SK-N-SH (cell line): ENCODE results near the gene SLC16A12. TPM values are rescaled to one million over a fixed set of nuclear protein-coding genes. Genes with fewer than 3 reads are reported as not detected.

Experiments
- CTCF ChIA-PET: fragments of 300-600, 350-600 bp; formaldehyde crosslinking; extraction: SDS; loops from one replicate; lab custom pipeline; 2021; lab: Yijun Ruan, JAX
- POLR2A ChIA-PET: fragments of 350-600 bp; sonication (Branson Sonifier 250); formaldehyde crosslinking; extraction: SDS; loops from one replicate; lab custom pipeline; 2020; ENCODE audit warnings: antibody characterized with exemption, inconsistent platforms; lab: Yijun Ruan, JAX
- DNase-seq: peaks from one replicate; pipeline ENCODE4 v3.0.0; 2012
- H2AFZ ChIP-seq: fragments of 200-600 bp; sonication (generic); 2 replicates; pipeline ENCODE4 v1.8.1; 2016; ENCODE audit warnings: antibody characterized with exemption, mild to moderate bottlenecking, low read depth
- H3F3A ChIP-seq: fragments of 200-600 bp; sonication (generic); replicated peaks from 2 replicates; pipeline ENCODE3; 2016; ENCODE audit warnings: antibody characterized with exemption, mild to moderate bottlenecking; ENCODE audit not compliant: insufficient read depth
- H3K27ac ChIP-seq, 2 experiments: fragments of 200-500 bp in 1 of 2; fragments of 200-600 bp in 1 of 2; sonication (Bioruptor generic) in 1 of 2; sonication (generic), shearing (Covaris generic) in 1 of 2; 2 replicates each; pipeline versions ENCODE4 v1.5.1 to v1.6.1; 2014 to 2016; ENCODE audit warnings: low read depth in 2 of 2, inconsistent platforms in 1 of 2, low read length in 1 of 2, mild to moderate bottlenecking in 1 of 2, mixed read lengths in 1 of 2
- H3K27me3 ChIP-seq: fragments of 200-600 bp; sonication (generic), shearing (Covaris generic); 2 replicates; pipeline ENCODE4 v1.6.1; 2016; ENCODE audit warnings: mixed run types; ENCODE audit not compliant: insufficient read depth
- H3K36me3 ChIP-seq, 2 experiments: fragments of 200-500 bp in 1 of 2; fragments of 200-600 bp in 1 of 2; sonication (Bioruptor generic) in 1 of 2; sonication (generic) in 1 of 2; replicated peaks in 1 of 2; 2 replicates each; pipeline versions ENCODE3 to v1.5.1; 2014 to 2016; ENCODE audit warnings: low read length in 1 of 2, mild to moderate bottlenecking in 1 of 2; ENCODE audit not compliant: insufficient read depth in 2 of 2, control insufficient read depth in 1 of 2
- H3K4me1 ChIP-seq, 2 experiments: fragments of 200-500 bp in 1 of 2; fragments of 200-600 bp in 1 of 2; sonication (Bioruptor generic) in 1 of 2; sonication (generic), shearing (Covaris generic) in 1 of 2; 2 replicates each; pipeline versions ENCODE4 v1.5.1 to v1.6.1; 2014 to 2016; ENCODE audit warnings: low read depth in 1 of 2, low read length in 1 of 2, mixed run types in 1 of 2; ENCODE audit not compliant: insufficient read depth in 2 of 2, control insufficient read depth in 1 of 2
- H3K4me2 ChIP-seq: fragments of 200-600 bp; sonication (generic), shearing (Covaris generic); 2 replicates; pipeline ENCODE4 v1.6.1; 2017; ENCODE audit warnings: mixed run types
- H3K4me3 ChIP-seq, 2 experiments: fragments of 200-500 bp in 1 of 2; fragments of 200-600 bp in 1 of 2; sonication (Bioruptor generic) in 1 of 2; sonication (generic), shearing (Covaris generic) in 1 of 2; 2 replicates each; pipeline versions ENCODE4 v1.5.1 to v1.8.1; 2014 to 2016; ENCODE audit warnings: low read depth in 2 of 2, inconsistent platforms in 1 of 2, low read length in 1 of 2, mild to moderate bottlenecking in 1 of 2, mixed read lengths in 1 of 2, moderate library complexity in 1 of 2
- H3K79me2 ChIP-seq: fragments of 200-600 bp; sonication (generic); 2 replicates; pipeline ENCODE4 v1.8.1; 2017; ENCODE audit warnings: mild to moderate bottlenecking; ENCODE audit not compliant: insufficient read depth
- H3K9ac ChIP-seq: fragments of 200-600 bp; sonication (generic); 2 replicates; pipeline ENCODE4 v1.6.1; 2017; ENCODE audit warnings: mixed run types
- H3K9me2 ChIP-seq: fragments of 200-600 bp; sonication (generic); 2 replicates; pipeline ENCODE4 v1.6.1; 2017; ENCODE audit warnings: mixed run types
- H3K9me3 ChIP-seq: fragments of 200-600 bp; sonication (generic); 2 replicates; pipeline ENCODE4 v1.6.1; 2017; ENCODE audit warnings: mixed run types, mild to moderate bottlenecking, moderate library complexity
- H4K20me1 ChIP-seq: fragments of 200-600 bp; sonication (generic); 2 replicates; pipeline ENCODE4 v1.6.1; 2017; ENCODE audit warnings: mild to moderate bottlenecking, mixed run types; ENCODE audit not compliant: insufficient read depth
- EP300 ChIP-seq, 2 experiments: IDR thresholded peaks; 2 replicates each; pipeline versions ENCODE4 v1.4.0 to v1.6.1; 2012; ENCODE audit warnings: borderline replicate concordance in 1 of 2, low read depth in 1 of 2, low read length in 1 of 2
- EZH2phosphoT487 ChIP-seq: fragments of 200-600 bp; sonication (generic); IDR thresholded peaks from 2 replicates; pipeline ENCODE4 v1.6.1; 2017; ENCODE audit warnings: low read depth, mixed run types, mild to moderate bottlenecking, antibody characterized with exemption, moderate library complexity, borderline replicate concordance
- FOSL2 ChIP-seq: IDR thresholded peaks from 2 replicates; pipeline ENCODE4 v1.4.0; 2012; ENCODE audit warnings: low read depth, mild to moderate bottlenecking, moderate library complexity, borderline replicate concordance
- FOXJ3 ChIP-seq: sonication (generic); formaldehyde crosslinking; IDR thresholded peaks from 2 replicates; pipeline ENCODE4 v1.5.1; 2020; ENCODE audit warnings: mild to moderate bottlenecking, missing genetic modification reagents
- FOXM1 ChIP-seq: IDR thresholded peaks from 2 replicates; pipeline ENCODE4 v1.4.0; 2012; ENCODE audit warnings: low read depth, mild to moderate bottlenecking
- GABPA ChIP-seq: IDR thresholded peaks from 2 replicates; pipeline ENCODE4 v1.4.0; 2012; ENCODE audit warnings: low read depth, mild to moderate bottlenecking
- GATA2 ChIP-seq: sonication (generic); formaldehyde crosslinking; IDR thresholded peaks from 2 replicates; pipeline ENCODE4 v1.5.0; 2020; ENCODE audit warnings: mild to moderate bottlenecking, missing genetic modification reagents
- JUND ChIP-seq: IDR thresholded peaks from 2 replicates; pipeline ENCODE4 v1.4.0; 2012
- MEF2A ChIP-seq: IDR thresholded peaks from 2 replicates; pipeline ENCODE4 v1.4.0; 2012; ENCODE audit warnings: low read depth, borderline replicate concordance
- MXI1 ChIP-seq: IDR thresholded peaks from 2 replicates; pipeline ENCODE4 v1.6.1; 2012; ENCODE audit warnings: mild to moderate bottlenecking, low read depth, low read length, improper control_type of control experiment
- NFIC ChIP-seq: IDR thresholded peaks from 2 replicates; pipeline ENCODE4 v1.4.0; 2012; ENCODE audit warnings: borderline replicate concordance
- RAD21 ChIP-seq: IDR thresholded peaks from 2 replicates; pipeline ENCODE4 v1.6.1; 2012; ENCODE audit warnings: mild to moderate bottlenecking, low read length
- RCOR1 ChIP-seq: fragments of 150-350 bp; IDR thresholded peaks from 2 replicates; pipeline ENCODE4 v1.6.1; 2017; ENCODE audit warnings: antibody characterized with exemption, low read length
- RFX5 ChIP-seq: IDR thresholded peaks from 2 replicates; pipeline ENCODE4 v1.6.1; 2012; ENCODE audit warnings: mild to moderate bottlenecking, improper control_type of control experiment, low read length
- RXRA ChIP-seq: IDR thresholded peaks from 2 replicates; pipeline ENCODE4 v1.4.0; 2012; ENCODE audit warnings: low read depth, mild to moderate bottlenecking, borderline replicate concordance
- SIN3A ChIP-seq: IDR thresholded peaks from 2 replicates; pipeline ENCODE4 v1.6.1; 2012; ENCODE audit warnings: low read depth, mild to moderate bottlenecking, low read length, moderate library complexity, borderline replicate concordance
- SMC3 ChIP-seq: IDR thresholded peaks from 2 replicates; pipeline ENCODE4 v1.6.1; 2012; ENCODE audit warnings: low read depth, low read length, improper control_type of control experiment
- TCF12 ChIP-seq: IDR thresholded peaks from 2 replicates; pipeline ENCODE4 v1.4.0; 2012
- TEAD4 ChIP-seq: IDR thresholded peaks from 2 replicates; pipeline ENCODE4 v1.4.0; 2012; ENCODE audit warnings: mild to moderate bottlenecking, borderline replicate concordance; ENCODE audit not compliant: insufficient read depth
- YY1 ChIP-seq: IDR thresholded peaks from 2 replicates; pipeline ENCODE4 v1.4.0; 2012; ENCODE audit warnings: low read depth, mild to moderate bottlenecking
- WGBS: methylation state at CpG from one replicate; pipeline ENCODE4 v1.1.6; 2017; ENCODE audit warnings: low lambda C conversion rate; 5-methylcytosine and 5-hydroxymethylcytosine counted together
- polyA plus RNA-seq, 3 experiments: library from polyadenylated mRNA; depleted of rRNA; stranded (reverse); fragments of >200 nt; gene quantifications; 2 replicates each; pipeline ENCODE4 v1.2.3, GENCODE V29; 2012
- TF ChIP-seq, protein P1 (sequence below): IDR thresholded peaks from 2 replicates; pipeline ENCODE4 v1.4.0; 2012; ENCODE audit warnings: low read depth, borderline replicate concordance
- TF ChIP-seq, protein P2 (sequence below): fragments of 200-600 bp; sonication (generic); IDR thresholded peaks from 2 replicates; pipeline ENCODE4 v1.6.1; 2017; ENCODE audit warnings: antibody characterized with exemption, mild to moderate bottlenecking, moderate library complexity
- TF ChIP-seq, protein P3 (sequence below): IDR thresholded peaks from 2 replicates; pipeline ENCODE4 v1.6.1; 2012; ENCODE audit warnings: mild to moderate bottlenecking, low read depth, low read length, moderate library complexity
- TF ChIP-seq, protein P4 (sequence below): IDR thresholded peaks from 2 replicates; pipeline ENCODE4 v1.4.0; 2012; ENCODE audit warnings: low read depth
- TF ChIP-seq, protein P5 (sequence below): fragments of 150-350 bp; IDR thresholded peaks from 2 replicates; pipeline ENCODE4 v1.6.1; 2016; ENCODE audit warnings: mild to moderate bottlenecking, low read depth, low read length
- TF ChIP-seq, protein P6 (sequence below): IDR thresholded peaks from 2 replicates; pipeline ENCODE4; 2012

The SLC16A12 gene
- polyA plus RNA-seq, 1 of the 3 experiments (the other 2 are of a cell fraction): 0.13 TPM

DNA sequence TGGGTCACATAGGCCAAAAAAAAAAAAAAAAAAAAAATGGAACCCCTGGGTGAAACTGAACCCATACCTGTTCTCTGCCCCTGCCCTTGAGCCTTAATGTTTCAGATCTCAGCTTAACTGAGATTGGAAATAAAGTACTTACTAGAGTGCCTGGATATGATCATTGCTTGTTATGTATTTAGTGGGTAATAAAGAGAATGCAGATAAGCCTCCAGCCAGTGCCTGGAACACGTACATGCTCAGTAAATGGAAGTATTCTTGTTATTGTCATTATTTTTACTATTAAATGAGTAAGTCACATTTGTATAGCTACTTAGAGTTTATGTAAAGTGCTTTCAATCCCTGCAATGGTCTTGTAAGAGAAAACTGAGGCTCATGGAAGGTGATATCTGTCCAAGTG lies 14.7 kb downstream of the SLC16A12 start:
- WGBS: 83% methylated on average over 1 of the region's 1 CpG
- Histone ChIP-seq H3F3A (peaks cover 6% of the 10 kb centered on the region), H3K36me3 (no peaks in the 10 kb centered on the region), H3K9me2 (no peaks in the 10 kb centered on the region), H3K4me1 (peaks cover 16 to 22% of the 10 kb centered on the region in 2 experiments; a peak in 3 of 4 replicates), H2AFZ (no peak overlapping the region), H3K27ac (no peak overlapping the region; a peak in 1 of 4 replicates), H3K4me2 (no peak overlapping the region), H3K9me3 (no peaks in the 10 kb centered on the region), H3K27me3 (no peaks in the 10 kb centered on the region), H3K9ac (no peak overlapping the region), H3K79me2 (no peaks in the 10 kb centered on the region), H4K20me1 (no peaks in the 10 kb centered on the region), H3K4me3 (no peak overlapping the region)
- ChIA-PET CTCF (interaction anchor here (1.3 to 1.4 kb wide), 2 partner anchors 15 to 54 kb away, joined by 3 to 5 read pairs; partner anchors contain the start of gene SLC16A12), POLR2A (no interaction called here)
- peak; percentile 36 for DNase-seq
- TF ChIP-seq TEAD4 (no peak), FOSL2 (no peak), GABPA (no peak), SMC3 (no peak), EZH2phosphoT487 (no peak), FOXM1 (no peak), JUND (no peak), RXRA (no peak), RCOR1 (peak; percentile 53; the same call in 1 of the 2 replicates), YY1 (no peak), MEF2A (no peak), TCF12 (no peak), EP300 (IDR thresholded peaks at IDR 0.05; ENCODE audit: borderline replicate concordance in 1 of 2, low read depth in 1 of 2, low read length in 1 of 2) (peak in 1 of 2 experiments; percentile 56; a peak in 1 of 4 replicates), SIN3A (no peak), FOXJ3 (CRISPR knock-in tag) (no peak), RAD21 (no peak), RFX5 (no peak), NFIC (no peak), MXI1 (no peak), GATA2 (peak; percentile 49)
- TF ChIP-seq, protein P1, sequence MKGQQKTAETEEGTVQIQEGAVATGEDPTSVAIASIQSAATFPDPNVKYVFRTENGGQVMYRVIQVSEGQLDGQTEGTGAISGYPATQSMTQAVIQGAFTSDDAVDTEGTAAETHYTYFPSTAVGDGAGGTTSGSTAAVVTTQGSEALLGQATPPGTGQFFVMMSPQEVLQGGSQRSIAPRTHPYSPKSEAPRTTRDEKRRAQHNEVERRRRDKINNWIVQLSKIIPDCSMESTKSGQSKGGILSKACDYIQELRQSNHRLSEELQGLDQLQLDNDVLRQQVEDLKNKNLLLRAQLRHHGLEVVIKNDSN: no peak
- TF ChIP-seq, protein P2, sequence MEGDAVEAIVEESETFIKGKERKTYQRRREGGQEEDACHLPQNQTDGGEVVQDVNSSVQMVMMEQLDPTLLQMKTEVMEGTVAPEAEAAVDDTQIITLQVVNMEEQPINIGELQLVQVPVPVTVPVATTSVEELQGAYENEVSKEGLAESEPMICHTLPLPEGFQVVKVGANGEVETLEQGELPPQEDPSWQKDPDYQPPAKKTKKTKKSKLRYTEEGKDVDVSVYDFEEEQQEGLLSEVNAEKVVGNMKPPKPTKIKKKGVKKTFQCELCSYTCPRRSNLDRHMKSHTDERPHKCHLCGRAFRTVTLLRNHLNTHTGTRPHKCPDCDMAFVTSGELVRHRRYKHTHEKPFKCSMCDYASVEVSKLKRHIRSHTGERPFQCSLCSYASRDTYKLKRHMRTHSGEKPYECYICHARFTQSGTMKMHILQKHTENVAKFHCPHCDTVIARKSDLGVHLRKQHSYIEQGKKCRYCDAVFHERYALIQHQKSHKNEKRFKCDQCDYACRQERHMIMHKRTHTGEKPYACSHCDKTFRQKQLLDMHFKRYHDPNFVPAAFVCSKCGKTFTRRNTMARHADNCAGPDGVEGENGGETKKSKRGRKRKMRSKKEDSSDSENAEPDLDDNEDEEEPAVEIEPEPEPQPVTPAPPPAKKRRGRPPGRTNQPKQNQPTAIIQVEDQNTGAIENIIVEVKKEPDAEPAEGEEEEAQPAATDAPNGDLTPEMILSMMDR: no peak
- TF ChIP-seq, protein P3, sequence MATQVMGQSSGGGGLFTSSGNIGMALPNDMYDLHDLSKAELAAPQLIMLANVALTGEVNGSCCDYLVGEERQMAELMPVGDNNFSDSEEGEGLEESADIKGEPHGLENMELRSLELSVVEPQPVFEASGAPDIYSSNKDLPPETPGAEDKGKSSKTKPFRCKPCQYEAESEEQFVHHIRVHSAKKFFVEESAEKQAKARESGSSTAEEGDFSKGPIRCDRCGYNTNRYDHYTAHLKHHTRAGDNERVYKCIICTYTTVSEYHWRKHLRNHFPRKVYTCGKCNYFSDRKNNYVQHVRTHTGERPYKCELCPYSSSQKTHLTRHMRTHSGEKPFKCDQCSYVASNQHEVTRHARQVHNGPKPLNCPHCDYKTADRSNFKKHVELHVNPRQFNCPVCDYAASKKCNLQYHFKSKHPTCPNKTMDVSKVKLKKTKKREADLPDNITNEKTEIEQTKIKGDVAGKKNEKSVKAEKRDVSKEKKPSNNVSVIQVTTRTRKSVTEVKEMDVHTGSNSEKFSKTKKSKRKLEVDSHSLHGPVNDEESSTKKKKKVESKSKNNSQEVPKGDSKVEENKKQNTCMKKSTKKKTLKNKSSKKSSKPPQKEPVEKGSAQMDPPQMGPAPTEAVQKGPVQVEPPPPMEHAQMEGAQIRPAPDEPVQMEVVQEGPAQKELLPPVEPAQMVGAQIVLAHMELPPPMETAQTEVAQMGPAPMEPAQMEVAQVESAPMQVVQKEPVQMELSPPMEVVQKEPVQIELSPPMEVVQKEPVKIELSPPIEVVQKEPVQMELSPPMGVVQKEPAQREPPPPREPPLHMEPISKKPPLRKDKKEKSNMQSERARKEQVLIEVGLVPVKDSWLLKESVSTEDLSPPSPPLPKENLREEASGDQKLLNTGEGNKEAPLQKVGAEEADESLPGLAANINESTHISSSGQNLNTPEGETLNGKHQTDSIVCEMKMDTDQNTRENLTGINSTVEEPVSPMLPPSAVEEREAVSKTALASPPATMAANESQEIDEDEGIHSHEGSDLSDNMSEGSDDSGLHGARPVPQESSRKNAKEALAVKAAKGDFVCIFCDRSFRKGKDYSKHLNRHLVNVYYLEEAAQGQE: no peak
- TF ChIP-seq, protein P4, sequence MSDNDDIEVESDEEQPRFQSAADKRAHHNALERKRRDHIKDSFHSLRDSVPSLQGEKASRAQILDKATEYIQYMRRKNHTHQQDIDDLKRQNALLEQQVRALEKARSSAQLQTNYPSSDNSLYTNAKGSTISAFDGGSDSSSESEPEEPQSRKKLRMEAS: no peak
- TF ChIP-seq, protein P5, sequence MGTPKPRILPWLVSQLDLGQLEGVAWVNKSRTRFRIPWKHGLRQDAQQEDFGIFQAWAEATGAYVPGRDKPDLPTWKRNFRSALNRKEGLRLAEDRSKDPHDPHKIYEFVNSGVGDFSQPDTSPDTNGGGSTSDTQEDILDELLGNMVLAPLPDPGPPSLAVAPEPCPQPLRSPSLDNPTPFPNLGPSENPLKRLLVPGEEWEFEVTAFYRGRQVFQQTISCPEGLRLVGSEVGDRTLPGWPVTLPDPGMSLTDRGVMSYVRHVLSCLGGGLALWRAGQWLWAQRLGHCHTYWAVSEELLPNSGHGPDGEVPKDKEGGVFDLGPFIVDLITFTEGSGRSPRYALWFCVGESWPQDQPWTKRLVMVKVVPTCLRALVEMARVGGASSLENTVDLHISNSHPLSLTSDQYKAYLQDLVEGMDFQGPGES: no peak
- TF ChIP-seq, protein P6, sequence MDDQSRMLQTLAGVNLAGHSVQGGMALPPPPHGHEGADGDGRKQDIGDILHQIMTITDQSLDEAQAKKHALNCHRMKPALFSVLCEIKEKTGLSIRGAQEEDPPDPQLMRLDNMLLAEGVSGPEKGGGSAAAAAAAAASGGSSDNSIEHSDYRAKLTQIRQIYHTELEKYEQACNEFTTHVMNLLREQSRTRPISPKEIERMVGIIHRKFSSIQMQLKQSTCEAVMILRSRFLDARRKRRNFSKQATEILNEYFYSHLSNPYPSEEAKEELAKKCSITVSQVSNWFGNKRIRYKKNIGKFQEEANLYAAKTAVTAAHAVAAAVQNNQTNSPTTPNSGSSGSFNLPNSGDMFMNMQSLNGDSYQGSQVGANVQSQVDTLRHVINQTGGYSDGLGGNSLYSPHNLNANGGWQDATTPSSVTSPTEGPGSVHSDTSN: no peak
